ENCODE data around the gene OTUB2.

OTUB2 gene

DNA sequence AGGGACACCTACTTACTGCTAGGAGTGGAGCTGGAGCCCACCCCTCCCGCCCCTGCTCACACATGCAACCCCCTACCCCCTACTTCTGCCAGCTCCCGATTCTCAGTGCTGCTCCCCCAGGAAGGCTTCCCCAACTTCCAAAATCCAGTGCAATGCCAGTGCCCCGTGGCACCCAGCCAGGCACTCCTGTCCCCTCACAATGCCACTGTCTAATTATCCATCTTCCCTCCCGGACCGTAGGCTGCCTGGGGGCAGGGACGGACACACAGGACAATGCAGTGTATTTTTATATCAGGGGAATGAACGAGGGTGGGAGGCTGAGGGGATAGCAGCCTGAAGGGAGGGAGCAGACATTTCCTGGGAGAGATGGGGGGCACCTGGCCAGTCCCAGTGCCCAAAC, 12.4 kb downstream of the OTUB2 start:
- TF ChIP-seq, protein P1, sequence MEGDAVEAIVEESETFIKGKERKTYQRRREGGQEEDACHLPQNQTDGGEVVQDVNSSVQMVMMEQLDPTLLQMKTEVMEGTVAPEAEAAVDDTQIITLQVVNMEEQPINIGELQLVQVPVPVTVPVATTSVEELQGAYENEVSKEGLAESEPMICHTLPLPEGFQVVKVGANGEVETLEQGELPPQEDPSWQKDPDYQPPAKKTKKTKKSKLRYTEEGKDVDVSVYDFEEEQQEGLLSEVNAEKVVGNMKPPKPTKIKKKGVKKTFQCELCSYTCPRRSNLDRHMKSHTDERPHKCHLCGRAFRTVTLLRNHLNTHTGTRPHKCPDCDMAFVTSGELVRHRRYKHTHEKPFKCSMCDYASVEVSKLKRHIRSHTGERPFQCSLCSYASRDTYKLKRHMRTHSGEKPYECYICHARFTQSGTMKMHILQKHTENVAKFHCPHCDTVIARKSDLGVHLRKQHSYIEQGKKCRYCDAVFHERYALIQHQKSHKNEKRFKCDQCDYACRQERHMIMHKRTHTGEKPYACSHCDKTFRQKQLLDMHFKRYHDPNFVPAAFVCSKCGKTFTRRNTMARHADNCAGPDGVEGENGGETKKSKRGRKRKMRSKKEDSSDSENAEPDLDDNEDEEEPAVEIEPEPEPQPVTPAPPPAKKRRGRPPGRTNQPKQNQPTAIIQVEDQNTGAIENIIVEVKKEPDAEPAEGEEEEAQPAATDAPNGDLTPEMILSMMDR (conservative IDR thresholded peaks at IDR 0.05), result no peak
- H3K27ac ChIP-seq, result no peak overlapping the region

DNA sequence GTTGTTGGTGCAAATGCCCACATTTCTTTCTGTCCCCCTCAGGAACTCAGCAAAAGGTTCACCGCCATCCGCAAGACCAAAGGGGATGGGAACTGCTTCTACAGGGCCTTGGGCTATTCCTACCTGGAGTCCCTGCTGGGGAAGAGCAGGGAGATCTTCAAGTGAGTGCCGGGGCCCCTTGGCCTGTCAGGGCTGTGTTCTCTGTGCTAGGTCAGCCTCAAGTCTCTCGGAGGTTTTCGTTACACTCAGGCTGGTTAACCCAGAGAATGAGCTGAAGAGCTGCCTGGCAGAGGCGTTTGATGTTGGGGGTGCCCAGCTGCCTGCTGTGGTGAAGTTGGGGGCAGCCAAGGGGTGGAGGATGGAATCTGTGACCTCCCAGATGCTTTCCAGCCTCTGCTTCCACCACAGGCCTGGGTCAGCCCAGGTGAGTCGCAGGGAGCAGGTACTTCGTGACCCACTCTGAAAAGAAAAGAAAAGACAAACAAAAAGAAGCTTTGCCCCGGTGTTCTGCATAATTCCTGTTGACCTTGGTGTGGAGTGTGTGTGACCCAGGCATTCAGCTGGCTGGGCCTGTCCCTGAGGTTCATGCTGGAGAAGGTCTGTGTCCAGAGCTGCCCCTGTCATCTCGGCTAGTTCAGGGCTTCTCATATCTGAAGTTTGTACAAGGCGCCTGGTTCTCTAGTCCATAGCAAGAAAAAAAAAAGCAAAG, 12.9 kb downstream of the OTUB2 start:
- TF ChIP-seq, protein P1 (conservative IDR thresholded peaks at IDR 0.05), result no peak
- no peak overlapping the region for H3K27ac ChIP-seq

DNA sequence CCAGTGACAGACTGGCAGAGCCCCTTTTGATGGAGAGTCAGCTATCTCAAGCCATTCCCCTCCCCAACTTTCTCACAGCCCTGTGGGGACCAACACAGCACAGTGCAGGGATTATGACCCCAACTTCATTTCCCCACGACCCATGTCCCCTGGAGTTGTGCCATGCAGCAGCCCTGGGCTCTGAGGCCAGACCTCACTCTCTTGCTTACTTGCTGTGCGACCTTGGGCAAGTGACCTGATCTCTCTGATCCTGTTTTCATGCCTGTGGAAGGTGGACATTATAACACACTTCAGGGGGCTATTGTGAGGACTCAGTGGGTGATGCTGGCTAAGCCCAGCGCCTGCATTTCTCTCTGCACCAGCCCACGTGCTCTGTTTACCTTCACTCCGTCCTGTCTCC, 14.1 kb downstream of the OTUB2 start:
- no peak overlapping the region for H3K27ac ChIP-seq
- TF ChIP-seq, protein P1 (conservative IDR thresholded peaks at IDR 0.05), result no peak

DNA sequence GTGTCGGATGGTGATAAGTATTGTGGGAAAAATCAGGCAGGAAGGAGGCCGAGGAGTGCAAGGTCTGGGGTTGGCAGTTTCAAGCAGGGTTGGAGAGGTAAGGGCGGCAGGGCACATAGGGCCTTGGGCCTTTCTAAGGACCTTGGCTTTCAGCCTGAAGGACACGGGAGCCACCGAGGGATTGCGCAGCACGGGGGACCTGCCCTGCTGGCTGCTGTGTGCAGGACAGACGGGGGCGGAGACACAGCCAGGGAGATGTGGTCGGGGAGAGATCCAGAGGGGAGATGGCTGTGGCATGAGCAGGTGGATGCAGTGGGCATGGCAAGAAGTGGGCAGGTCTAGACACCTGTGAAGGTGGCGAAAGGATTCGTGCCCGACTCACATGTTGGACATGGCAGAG, 14.7 kb downstream of the OTUB2 start:
- TF ChIP-seq, protein P1 (conservative IDR thresholded peaks at IDR 0.05), result no peak
- H3K27ac ChIP-seq, result no peak overlapping the region

DNA sequence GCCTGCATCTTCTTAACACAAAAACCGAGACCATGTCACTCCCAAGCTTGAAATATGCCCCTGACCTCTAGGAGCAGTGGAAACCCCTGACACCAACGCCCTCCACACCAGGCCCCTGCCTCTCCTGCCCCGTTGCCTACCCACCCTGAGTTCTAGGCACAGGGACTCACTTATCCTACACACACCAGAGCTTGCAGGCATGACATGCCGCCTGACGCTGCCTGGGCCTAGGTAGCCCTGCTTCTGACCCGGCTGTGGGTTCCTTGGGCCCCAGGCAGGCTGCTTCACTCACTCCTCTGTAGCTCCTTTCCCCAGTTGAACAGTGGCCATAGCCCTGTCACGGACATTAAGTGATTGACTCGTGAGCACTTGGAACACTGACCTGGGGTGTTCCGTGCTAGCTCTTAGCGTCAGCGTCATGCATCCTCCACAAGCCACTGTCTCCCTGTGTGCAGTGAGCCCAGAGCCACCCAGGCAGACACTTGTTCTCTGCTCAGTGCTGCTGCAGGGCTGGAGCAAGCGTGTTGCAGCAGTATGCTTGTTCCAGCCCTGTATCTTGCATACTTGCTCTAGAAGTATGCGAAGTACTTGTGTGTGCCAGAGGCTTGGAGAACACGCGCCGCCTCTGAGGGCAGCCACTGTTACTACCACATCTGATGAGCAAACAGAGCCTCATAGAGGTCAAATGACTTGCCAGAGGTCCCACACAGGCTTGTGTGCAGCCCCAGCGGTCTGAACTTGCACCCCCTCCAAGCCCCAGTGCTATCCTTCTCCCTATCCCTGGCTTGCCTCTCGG, 15.6 kb downstream of the OTUB2 start:
- TF ChIP-seq, protein P1 (conservative IDR thresholded peaks at IDR 0.05), result no peak
- no peak overlapping the region for H3K27ac ChIP-seq

DNA sequence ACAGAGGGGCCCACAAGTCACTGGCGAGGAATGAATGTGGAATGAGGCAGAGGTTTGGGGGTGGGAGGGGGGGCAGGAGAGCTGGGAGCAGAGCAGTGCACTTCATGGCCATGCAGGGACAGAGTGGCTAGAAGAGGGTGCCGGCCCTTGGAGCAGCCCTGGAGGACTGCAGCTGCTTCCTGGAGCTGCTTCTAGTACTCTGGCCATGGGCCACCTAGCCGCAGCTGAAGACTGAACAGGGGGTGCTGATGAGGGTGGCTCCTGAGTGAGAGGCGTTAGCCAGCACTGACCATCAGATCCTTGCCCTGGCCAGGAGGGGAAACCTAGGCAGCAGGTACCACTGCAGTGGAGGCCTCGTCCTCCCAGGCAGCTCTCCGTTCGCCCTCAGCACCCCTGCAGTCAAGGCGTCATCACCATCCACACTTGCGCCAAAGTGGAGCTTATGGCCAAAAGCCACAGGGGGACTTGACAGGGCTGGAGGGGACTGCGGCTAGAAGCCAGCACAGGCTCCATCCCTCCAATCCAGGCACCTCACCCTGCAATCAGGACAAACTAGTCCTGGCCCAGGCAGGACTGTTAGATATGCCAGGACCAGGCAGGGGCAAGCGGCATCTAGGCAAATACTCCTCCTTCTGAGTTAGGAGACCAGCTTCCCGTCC, 16.4 kb downstream of the OTUB2 start:
- H3K27ac ChIP-seq, result no peak overlapping the region
- TF ChIP-seq, protein P1 (conservative IDR thresholded peaks at IDR 0.05), result no peak

DNA sequence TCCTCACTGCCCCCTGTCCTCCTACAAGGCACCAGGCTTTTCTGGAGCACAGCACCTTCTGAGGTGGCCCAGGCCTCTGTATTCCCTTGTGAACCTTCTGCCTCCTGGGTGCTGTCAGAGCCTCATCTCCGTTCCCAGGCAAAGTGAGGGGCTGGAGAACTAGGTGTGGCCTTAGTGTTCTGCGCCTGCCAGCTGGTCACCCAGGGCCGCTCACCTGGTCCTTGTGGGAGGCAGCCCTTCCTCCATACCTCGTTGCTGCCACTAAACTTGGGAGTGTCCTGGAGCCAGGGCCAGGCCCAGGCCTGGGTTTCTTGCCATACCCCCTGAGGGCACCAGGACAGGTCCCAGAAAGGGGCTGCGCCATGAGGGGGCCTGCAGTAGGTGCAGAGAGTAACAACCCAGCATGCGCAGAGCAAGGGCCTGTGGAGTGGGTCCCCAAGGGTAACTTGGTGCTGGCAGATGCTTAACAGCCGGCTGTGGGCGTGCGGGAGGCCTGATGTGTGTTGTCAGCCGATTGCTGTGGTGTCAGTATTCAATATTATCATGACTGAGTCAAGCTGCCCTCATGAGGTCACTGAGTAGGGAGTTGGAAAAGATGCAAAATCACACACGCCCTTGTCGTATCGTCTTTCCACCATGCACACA, 17.1 kb downstream of the OTUB2 start:
- no peak overlapping the region for H3K27ac ChIP-seq

More for the DNA sequence above, 17.1 kb downstream of the OTUB2 start:
- TF ChIP-seq, protein P1 (conservative IDR thresholded peaks at IDR 0.05), result no peak
